ENCODE measurements around the gene ATP1A4. TPM values are rescaled to one million over a fixed set of nuclear protein-coding genes. Genes with fewer than 3 reads are reported as not detected.

Gene ATP1A4
- total and polyA plus RNA-seq, 2 of the 13 experiments (the other 11 are each of a cell fraction or from before 2014, with no cell fraction given): not detected

GRCh38 chr1:160128636-160129035 lies 22.8 kb upstream of the ATP1A4 start:
- Histone ChIP-seq H3K4me2 (ENCODE audit: low read depth, low read length) (no peak overlapping the region), H3K4me1 (ENCODE audit: insufficient read depth, low read length) (peaks cover 81% of the 10 kb centered on the region), H3K9me3 (ENCODE audit: low read length) (no peaks in the 10 kb centered on the region), H3K27ac (ENCODE audit: extremely low read length, insufficient read depth, low read length) (no peak overlapping the region), H3K27me3 (ENCODE audit: control insufficient read depth in 1 of 2, insufficient read depth in 2 of 2, low read length in 2 of 2) (no peaks in the 10 kb centered on the region), H2AFZ (ENCODE audit: low read length) (no peak overlapping the region), H3K9ac (ENCODE audit: insufficient read depth, low read depth, low read length) (no peak overlapping the region), H3K36me3 (replicated peaks in 1 of 2; ENCODE audit: control insufficient read depth in 1 of 2, insufficient read depth in 2 of 2, low read length in 2 of 2) (no peaks in the 10 kb centered on the region), H3K4me3 (replicated peaks in 1 of 3; ENCODE audit: insufficient read depth in 1 of 3, low read depth in 2 of 3, low read length in 3 of 3) (no peak overlapping the region), H3K79me2 (ENCODE audit: insufficient read depth, low read length) (no peaks in the 10 kb centered on the region), H4K20me1 (ENCODE audit: insufficient read depth, low read length) (no peaks in the 10 kb centered on the region)
- POLR2A ChIA-PET: interaction anchor here (1.6 kb wide), 1 partner anchor 28 kb away, joined by 3 read pairs; no protein-coding TSS in a partner anchor
- intact Hi-C loops (cut with micrococcal nuclease; ENCODE audit: unreplicated experiment): no loop called here
- TF ChIP-seq ATRX (CRISPR knock-in tag; IDR thresholded peaks at IDR 0.05; ENCODE audit: borderline replicate concordance) (no peak), ZC3H13 (CRISPR knock-in tag; IDR thresholded peaks at IDR 0.05) (no peak), KDM1A (CRISPR knock-in tag; IDR thresholded peaks at IDR 0.05) (no peak), SNAI1 (CRISPR knock-in tag; IDR thresholded peaks at IDR 0.05; ENCODE audit: borderline replicate concordance) (no peak), NFYC (CRISPR knock-in tag; IDR thresholded peaks at IDR 0.05) (no peak), GATAD2A (CRISPR knock-in tag; IDR thresholded peaks at IDR 0.05) (no peak), MIER3 (CRISPR knock-in tag; IDR thresholded peaks at IDR 0.05; ENCODE audit: borderline replicate concordance) (no peak), ZNF225 (CRISPR knock-in tag; IDR thresholded peaks at IDR 0.05) (no peak), ZBTB1 (CRISPR knock-in tag; IDR thresholded peaks at IDR 0.05; ENCODE audit: borderline replicate concordance) (no peak), TBX3 (IDR thresholded peaks at IDR 0.05; ENCODE audit: borderline replicate concordance) (no peak), EZH2 (conservative IDR thresholded peaks at IDR 0.05; ENCODE audit: low read depth, low read length) (no peak), ZNF777 (CRISPR knock-in tag; IDR thresholded peaks at IDR 0.05) (no peak), KMT2A (CRISPR knock-in tag; IDR thresholded peaks at IDR 0.05) (no peak)
- TF ChIP-seq, protein P1, sequence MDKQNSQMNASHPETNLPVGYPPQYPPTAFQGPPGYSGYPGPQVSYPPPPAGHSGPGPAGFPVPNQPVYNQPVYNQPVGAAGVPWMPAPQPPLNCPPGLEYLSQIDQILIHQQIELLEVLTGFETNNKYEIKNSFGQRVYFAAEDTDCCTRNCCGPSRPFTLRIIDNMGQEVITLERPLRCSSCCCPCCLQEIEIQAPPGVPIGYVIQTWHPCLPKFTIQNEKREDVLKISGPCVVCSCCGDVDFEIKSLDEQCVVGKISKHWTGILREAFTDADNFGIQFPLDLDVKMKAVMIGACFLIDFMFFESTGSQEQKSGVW (CRISPR knock-in tag; IDR thresholded peaks at IDR 0.05; ENCODE audit: borderline replicate concordance): no peak
- TF ChIP-seq, protein P2, sequence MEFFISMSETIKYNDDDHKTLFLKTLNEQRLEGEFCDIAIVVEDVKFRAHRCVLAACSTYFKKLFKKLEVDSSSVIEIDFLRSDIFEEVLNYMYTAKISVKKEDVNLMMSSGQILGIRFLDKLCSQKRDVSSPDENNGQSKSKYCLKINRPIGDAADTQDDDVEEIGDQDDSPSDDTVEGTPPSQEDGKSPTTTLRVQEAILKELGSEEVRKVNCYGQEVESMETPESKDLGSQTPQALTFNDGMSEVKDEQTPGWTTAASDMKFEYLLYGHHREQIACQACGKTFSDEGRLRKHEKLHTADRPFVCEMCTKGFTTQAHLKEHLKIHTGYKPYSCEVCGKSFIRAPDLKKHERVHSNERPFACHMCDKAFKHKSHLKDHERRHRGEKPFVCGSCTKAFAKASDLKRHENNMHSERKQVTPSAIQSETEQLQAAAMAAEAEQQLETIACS (CRISPR knock-in tag; IDR thresholded peaks at IDR 0.05): no peak
- FAIRE-seq: no peak
- in situ Hi-C loops (cut with HindIII; ENCODE audit: extremely low pct_ligation_motif_present, low pct_unique_long_range_greater_than_20kb): no loop called here
- WGBS (ENCODE audit: low lambda C conversion rate): 89% methylated on average over 18 of the region's 18 CpGs
- ATAC-seq: no peak
- no peak for DNase-seq (ENCODE audit: low spot score)
- no TSS peak for BruUV-seq (replicated peaks)
- CTCF ChIA-PET (ENCODE audit: low intra/inter-chr PET ratio, low total read pairs): no interaction called here

Measured in HepG2 (cell line).